Globus pallidus (tissue), 1 donor: ENCODE data around the gene WDTC1.

Experiments used
- DNase-seq: peaks from one replicate; pipeline ENCODE4 v3.0.0-alpha.2; 2015; ENCODE audit warnings: low spot score

Gene WDTC1

GRCh38 chr1:27356277-27356618 is 121.8 kb downstream of the WDTC1 start:
- DNase-seq = no peak

GRCh38 chr1:27356619-27357280 is 122.3 kb downstream of the WDTC1 start:
- DNase-seq = no peak

GRCh38 chr1:27357281-27358037 is 123.0 kb downstream of the WDTC1 start:
- DNase-seq = peak; percentile 32
